Erythroblast (primary cell): Measurements from ENCODE around the gene CRYBA4.
A peak's percentile ranks its signal among the peaks of the same experiment; 100 is the strongest.
"Not testable (repeated sequence)": the region's sequence is repeated elsewhere in the genome, so short reads cannot be mapped to it uniquely, and the experiment has no call there.

ENCODE experiments used
- DNase-seq, 2 experiments: peaks; one replicate each; lab custom pipeline; 2025; lab: John Stamatoyannopoulos, UW
- GATA1 ChIP-seq: IDR thresholded peaks from 2 replicates; pipeline ENCODE4 v1.6.1; 2011; ENCODE audit warnings: low read depth, mild to moderate bottlenecking, control low read depth, low read length, moderate library complexity
- POLR2A ChIP-seq: IDR thresholded peaks from 2 replicates; pipeline ENCODE4 v1.6.1; 2011; ENCODE audit warnings: mild to moderate bottlenecking, low read length

Gene CRYBA4

GRCh38 chr22:26608129-26608528 lies 13.6 kb upstream of the CRYBA4 start:
- no peak for DNase-seq
- TF ChIP-seq GATA1 (no peak), POLR2A (no peak)

- no peak for TF ChIP-seq GATA1
- no peak for TF ChIP-seq POLR2A
These were observed 12.5 kb upstream of the CRYBA4 start for GRCh38 chr22:26609287-26609686.

GRCh38 chr22:26610072-26610958 lies 11.4 kb upstream of the CRYBA4 start:
- no peak for DNase-seq
- TF ChIP-seq GATA1 (no peak), POLR2A (no peak)

More at GRCh38 chr22:26609287-26609686, 12.5 kb upstream of the CRYBA4 start:
- no peak for DNase-seq

- peak; percentile 21 to 22 for DNase-seq
- TF ChIP-seq POLR2A (no peak), GATA1 (no peak)
These were observed 10.8 kb upstream of the CRYBA4 start for GRCh38 chr22:26610996-26611395.

GRCh38 chr22:26612652-26613051 lies 9.1 kb upstream of the CRYBA4 start:
- no peak for DNase-seq

GRCh38 chr22:26613753-26614152 lies 8.0 kb upstream of the CRYBA4 start:
- not testable (repeated sequence) for DNase-seq

More at GRCh38 chr22:26612652-26613051, 9.1 kb upstream of the CRYBA4 start:
- TF ChIP-seq GATA1: no peak
- no peak for TF ChIP-seq POLR2A

- no peak for DNase-seq
- TF ChIP-seq POLR2A (no peak), GATA1 (no peak)
These were observed 7.4 kb upstream of the CRYBA4 start for GRCh38 chr22:26614322-26614721.

- no peak for DNase-seq
- TF ChIP-seq POLR2A (no peak), GATA1 (no peak)
These were observed 6.6 kb upstream of the CRYBA4 start for GRCh38 chr22:26615149-26615548.

GRCh38 chr22:26615830-26616435 lies 5.8 kb upstream of the CRYBA4 start:
- TF ChIP-seq GATA1 (no peak), POLR2A (no peak)
- no peak for DNase-seq

GRCh38 chr22:26616650-26617049 lies 5.1 kb upstream of the CRYBA4 start:
- TF ChIP-seq POLR2A (no peak), GATA1 (no peak)
- no peak for DNase-seq

- DNase-seq: peak; percentile 62 to 68
- TF ChIP-seq POLR2A (no peak), GATA1 (no peak)
These were observed 4.2 kb upstream of the CRYBA4 start, which contains the start of gene CRYBB1 for GRCh38 chr22:26617271-26618199. TSS of gene CRYBB1 (minus strand) at chr22:26618027. CDS start at chr22:26616319, 1,708 bp downstream.

GRCh38 chr22:26618455-26618854 lies 3.3 kb upstream of the CRYBA4 start:
- TF ChIP-seq GATA1: no peak
- no peak for TF ChIP-seq POLR2A
- DNase-seq: peak in 1 of 2 experiments; percentile 23

- no peak for TF ChIP-seq GATA1
- peak; percentile 23 to 24 for DNase-seq
These were observed 2.3 kb upstream of the CRYBA4 start for GRCh38 chr22:26619510-26619909.
